Ascending aorta (tissue), 2 donors: ENCODE results near the gene TARS2. TPM values are rescaled to one million over a fixed set of nuclear protein-coding genes. Genes with fewer than 3 reads are reported as not detected.

Experiments used
- DNase-seq, 2 donors: peaks; one replicate each; pipeline ENCODE4 v3.0.0-alpha.2; 2019; ENCODE audit warnings: low spot score in 2 of 2
- H3K27ac ChIP-seq, 2 donors: fragments of 200-600 bp; sonication (generic); one replicate each; pipeline ENCODE4 v1.5.1; 2016 to 2017; ENCODE audit warnings: mild to moderate bottlenecking in 1 of 2
- H3K27me3 ChIP-seq: fragments of 200-600 bp; sonication (generic); one replicate; pipeline ENCODE4 v1.5.1; 2017
- H3K36me3 ChIP-seq, 2 donors: fragments of 200-600 bp; sonication (generic); one replicate each; pipeline ENCODE4 v1.5.1; 2016
- H3K4me1 ChIP-seq, 2 donors: fragments of 200-600 bp; sonication (generic); one replicate each; pipeline ENCODE4 v1.5.1; 2016 to 2017; ENCODE audit warnings: mild to moderate bottlenecking in 1 of 2
- H3K4me3 ChIP-seq, 2 donors: fragments of 200-600 bp; sonication (generic); one replicate each; pipeline ENCODE4 v1.5.1; 2016 to 2017; ENCODE audit warnings: mild to moderate bottlenecking in 1 of 2
- H3K9me3 ChIP-seq, 2 donors: fragments of 200-600 bp; sonication (generic); one replicate each; pipeline ENCODE4 v1.5.1; 2016
- intact Hi-C: fragments of 100-400 bp; cut with DNase I; formaldehyde crosslinking; loops from one replicate; pipeline ENCODE4 v1.15.1; 2023
- total RNA-seq: library from RNA; depleted of rRNA; stranded (reverse); fragments of >200 nt; gene quantifications from one replicate; pipeline ENCODE4 v1.1.0, GENCODE V29; 2016
- TF ChIP-seq, protein P1 (sequence below), 3 experiments: fragments of 200-600 bp in 2 of 3; fragments of 450-650 bp in 1 of 3; sonication (generic) in 2 of 3; IDR thresholded peaks; one replicate each; pipeline ENCODE4 v1.5.1; 2016 to 2019; ENCODE audit warnings: antibody characterized with exemption in 3 of 3, mild to moderate bottlenecking in 1 of 3, moderate library complexity in 1 of 3

Gene TARS2
- total RNA-seq, 1 donor from 2014 or later, result 10.9 TPM

DNA sequence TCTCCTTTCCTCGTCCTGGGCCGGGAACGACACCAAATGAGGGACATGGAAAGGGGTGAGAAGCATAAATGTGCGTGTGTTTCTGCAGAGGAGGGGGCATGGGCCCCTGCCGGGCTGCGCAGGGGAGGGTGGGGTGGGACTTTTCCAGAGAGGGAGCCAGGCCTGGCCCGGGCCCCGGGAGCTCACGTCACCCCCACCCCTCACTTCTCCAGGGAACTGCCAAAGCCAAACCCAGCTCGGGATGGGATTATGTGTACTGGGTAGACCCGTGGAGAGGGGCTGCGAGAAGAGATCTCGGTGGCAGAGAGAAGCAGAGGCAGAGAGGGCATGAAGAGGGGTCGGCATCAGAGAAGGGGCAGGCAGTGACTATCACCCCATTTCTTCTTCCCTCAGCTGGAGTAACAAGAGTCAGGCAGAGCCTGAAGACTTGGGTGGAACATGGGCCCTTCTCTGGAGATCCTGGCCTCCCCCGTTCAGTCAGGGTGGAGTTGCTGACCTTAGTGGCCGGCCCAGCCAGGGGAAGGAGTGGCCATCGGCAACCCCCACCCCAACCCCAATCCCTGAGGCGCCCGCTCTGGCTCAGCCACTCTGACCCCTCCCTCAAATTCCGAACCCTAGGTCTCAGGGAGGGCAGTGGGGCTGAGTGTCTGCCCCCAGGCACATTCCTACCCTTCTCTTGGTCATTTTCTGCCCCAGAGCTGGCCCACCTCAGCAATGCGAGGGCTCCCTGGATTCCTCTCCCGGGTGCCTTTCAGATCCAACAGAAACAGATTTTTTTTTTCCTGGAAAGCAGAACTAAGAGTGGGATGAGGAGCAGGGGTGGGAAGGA, 63.2 kb downstream of the TARS2 start:
- peak in 1 of 2 donors; percentile 86 for DNase-seq
- TF ChIP-seq, protein P1, sequence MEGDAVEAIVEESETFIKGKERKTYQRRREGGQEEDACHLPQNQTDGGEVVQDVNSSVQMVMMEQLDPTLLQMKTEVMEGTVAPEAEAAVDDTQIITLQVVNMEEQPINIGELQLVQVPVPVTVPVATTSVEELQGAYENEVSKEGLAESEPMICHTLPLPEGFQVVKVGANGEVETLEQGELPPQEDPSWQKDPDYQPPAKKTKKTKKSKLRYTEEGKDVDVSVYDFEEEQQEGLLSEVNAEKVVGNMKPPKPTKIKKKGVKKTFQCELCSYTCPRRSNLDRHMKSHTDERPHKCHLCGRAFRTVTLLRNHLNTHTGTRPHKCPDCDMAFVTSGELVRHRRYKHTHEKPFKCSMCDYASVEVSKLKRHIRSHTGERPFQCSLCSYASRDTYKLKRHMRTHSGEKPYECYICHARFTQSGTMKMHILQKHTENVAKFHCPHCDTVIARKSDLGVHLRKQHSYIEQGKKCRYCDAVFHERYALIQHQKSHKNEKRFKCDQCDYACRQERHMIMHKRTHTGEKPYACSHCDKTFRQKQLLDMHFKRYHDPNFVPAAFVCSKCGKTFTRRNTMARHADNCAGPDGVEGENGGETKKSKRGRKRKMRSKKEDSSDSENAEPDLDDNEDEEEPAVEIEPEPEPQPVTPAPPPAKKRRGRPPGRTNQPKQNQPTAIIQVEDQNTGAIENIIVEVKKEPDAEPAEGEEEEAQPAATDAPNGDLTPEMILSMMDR (IDR thresholded peaks at IDR 0.05), result no peak
- H3K36me3 ChIP-seq, result peaks cover 0 to 12% of the 10 kb centered on the region in 2 donors
- peaks cover 26 to 46% of the 10 kb centered on the region in 2 donors for H3K4me1 ChIP-seq
- peak overlapping the region; percentile 97 to 100 for H3K27ac ChIP-seq
- intact Hi-C loops, result loop anchor here (10.0 kb wide), 3 partner anchors 144 to 424 kb away; partner anchors contain the start of genes ARNT, CERS2 and GOLPH3L
- H3K27me3 ChIP-seq, result no peaks in the 10 kb centered on the region
- H3K9me3 ChIP-seq, result no peaks in the 10 kb centered on the region
- peak overlapping the region; percentile 70 to 88 for H3K4me3 ChIP-seq

DNA sequence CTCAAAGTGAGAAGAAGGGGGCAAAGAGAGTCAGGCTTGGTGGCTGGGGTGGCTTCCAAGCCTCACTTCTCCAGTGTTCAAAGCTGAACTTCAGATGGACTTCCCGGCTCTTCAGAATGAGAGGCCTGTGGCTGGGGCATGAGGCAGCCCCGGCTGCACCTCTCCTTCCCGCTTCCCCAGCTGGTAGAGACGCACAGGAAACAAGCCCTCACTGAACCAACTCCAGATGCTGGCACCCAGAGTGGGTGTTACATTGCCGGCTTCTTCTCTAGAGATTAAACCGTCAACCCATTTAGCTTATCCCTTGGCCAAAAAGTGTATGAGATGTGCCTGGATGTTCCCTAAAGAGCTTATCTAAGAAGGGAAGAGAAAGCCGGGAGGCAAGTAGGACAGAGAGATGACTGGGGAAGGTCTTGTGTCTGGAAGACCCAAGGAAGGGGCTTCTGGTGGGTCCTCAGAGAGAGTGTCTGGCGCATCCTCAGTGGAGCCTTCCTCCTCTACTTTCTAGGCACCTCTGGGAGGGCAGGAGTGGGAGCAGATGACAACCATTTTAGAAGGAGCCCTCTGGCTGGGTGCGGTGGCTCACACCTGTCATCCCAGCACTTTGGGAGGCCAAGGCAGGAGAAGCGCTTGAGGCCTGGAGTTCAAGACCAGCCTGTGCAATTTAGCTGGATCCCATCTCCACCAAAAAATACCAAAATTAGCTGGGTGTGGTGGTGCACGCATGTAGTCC, 64.0 kb downstream of the TARS2 start:
- H3K36me3 ChIP-seq, result peaks cover 7 to 20% of the 10 kb centered on the region in 2 donors
- H3K27me3 ChIP-seq, result no peaks in the 10 kb centered on the region
- H3K4me1 ChIP-seq, result peaks cover 26 to 46% of the 10 kb centered on the region in 2 donors
- H3K9me3 ChIP-seq, result no peaks in the 10 kb centered on the region
- H3K27ac ChIP-seq, result peak overlapping the region; percentile 97 to 100
- peak in 1 of 2 donors; percentile 79 for DNase-seq
- TF ChIP-seq, protein P1 (IDR thresholded peaks at IDR 0.05), result no peak
- intact Hi-C loops, result loop anchor here (10.0 kb wide), 3 partner anchors 144 to 424 kb away; partner anchors contain the start of genes ARNT, CERS2 and GOLPH3L
- peak overlapping the region; percentile 70 to 88 for H3K4me3 ChIP-seq

DNA sequence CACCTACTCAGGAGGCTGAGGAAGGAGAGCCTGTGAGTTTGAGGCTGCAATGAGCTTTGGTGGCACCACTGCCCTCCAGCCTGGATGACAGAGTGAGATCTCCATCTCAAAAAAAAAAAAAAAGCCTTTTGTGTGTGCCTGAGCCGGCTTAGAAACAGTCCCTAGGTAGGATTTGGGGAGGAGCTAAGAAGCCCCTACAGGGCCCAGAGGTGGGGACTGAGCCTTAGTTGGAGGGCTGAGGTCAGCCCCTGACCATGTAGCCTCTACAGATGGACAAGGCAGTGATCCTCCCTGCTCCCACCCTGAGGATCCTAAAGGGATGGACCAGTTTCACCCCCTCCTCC, 64.5 kb downstream of the TARS2 start:
- TF ChIP-seq, protein P1 (IDR thresholded peaks at IDR 0.05), result no peak
- Histone ChIP-seq H3K9me3 (no peaks in the 10 kb centered on the region), H3K36me3 (peaks cover 7 to 25% of the 10 kb centered on the region in 2 donors), H3K27me3 (no peaks in the 10 kb centered on the region), H3K4me3 (peak overlapping the region in 1 of 2 donors; percentile 88), H3K27ac (peak overlapping the region; percentile 97 to 100), H3K4me1 (peaks cover 26 to 46% of the 10 kb centered on the region in 2 donors)
- intact Hi-C loops, result loop anchor here (1.0 to 10.0 kb wide), 4 partner anchors 19 to 423 kb away; partner anchors contain the start of genes ARNT, CERS2 and GOLPH3L
- DNase-seq, result no peak

DNA sequence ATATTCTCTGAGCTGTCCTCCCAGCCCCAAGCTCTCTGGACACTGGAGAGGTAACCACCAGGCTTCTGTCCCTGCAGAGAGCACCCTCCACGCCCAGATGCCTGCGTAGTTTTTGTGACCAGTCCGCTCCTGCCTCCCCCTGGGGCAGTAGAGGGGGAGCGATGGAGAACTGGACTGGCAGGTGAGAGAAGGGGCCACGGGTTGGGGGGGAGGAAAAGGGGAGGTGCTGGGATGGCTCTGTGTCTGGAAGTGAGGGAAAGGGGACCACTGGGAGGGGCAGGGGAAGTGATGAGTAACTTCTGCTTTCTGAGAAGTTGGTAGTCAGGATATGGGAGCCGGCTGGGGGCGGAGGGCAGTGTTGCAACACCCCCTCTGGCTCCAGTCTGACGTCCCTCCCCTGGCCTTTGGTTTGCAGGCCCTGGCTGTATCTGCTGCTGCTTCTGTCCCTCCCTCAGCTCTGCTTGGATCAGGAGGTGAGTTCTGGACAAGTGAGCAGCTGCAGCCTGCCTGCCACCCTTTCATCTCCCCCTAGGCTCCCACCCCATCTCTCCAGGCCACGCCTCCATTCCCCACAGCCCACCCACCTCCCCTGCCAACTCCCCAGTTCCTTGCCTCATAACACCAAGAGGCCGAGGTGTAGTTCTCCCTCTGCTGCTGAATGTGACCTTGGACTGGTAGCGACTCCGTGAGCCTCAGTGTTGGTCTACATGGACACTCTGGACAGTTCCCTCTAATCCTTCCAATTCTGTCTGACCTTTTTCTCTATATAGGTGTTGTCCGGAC, 65.1 kb downstream of the TARS2 start:
- intact Hi-C loops, result loop anchor here (1.0 to 10.0 kb wide), 4 partner anchors 20 to 422 kb away; partner anchors contain the start of genes ARNT, CERS2 and GOLPH3L
- Histone ChIP-seq H3K4me1 (peaks cover 26 to 46% of the 10 kb centered on the region in 2 donors), H3K4me3 (peak overlapping the region in 1 of 2 donors; percentile 12)

More for the DNA sequence above, 65.1 kb downstream of the TARS2 start:
- H3K27me3 ChIP-seq, result no peaks in the 10 kb centered on the region
- DNase-seq, result peak; percentile 85 to 97
- H3K9me3 ChIP-seq, result no peaks in the 10 kb centered on the region
- peak overlapping the region; percentile 97 to 100 for H3K27ac ChIP-seq
- TF ChIP-seq, protein P1 (IDR thresholded peaks at IDR 0.05), result no peak
- H3K36me3 ChIP-seq, result peaks cover 7 to 29% of the 10 kb centered on the region in 2 donors
